ENCODE data around the gene ATP1B1.
A peak's percentile ranks its signal among the peaks of the same experiment; 100 is the strongest.

Gene ATP1B1

GRCh38 chr1:169059421-169059820 lies 47.1 kb upstream of the ATP1B1 start (continued):
- no peak for TF ChIP-seq ZNF16 (tag by site-specific recombination; IDR thresholded peaks at IDR 0.05; ENCODE audit: low read depth)
- TF ChIP-seq TRIM28 (IDR thresholded peaks at IDR 0.05; ENCODE audit: borderline replicate concordance, low read length) = no peak

- ChIA-PET CTCF (interaction anchor here (0.6 kb wide), 1 partner anchor 11 kb away, joined by 3 read pairs; no protein-coding TSS in a partner anchor), POLR2A (interaction anchor here (0.5 kb wide), 1 partner anchor 323 kb away, joined by 3 read pairs; no protein-coding TSS in a partner anchor)
- TF ChIP-seq ZNF692 (tag by site-specific recombination; IDR thresholded peaks at IDR 0.05) (peak; percentile 62), ZNF112 (tag by site-specific recombination; IDR thresholded peaks at IDR 0.05) (no peak), KLF10 (tag by site-specific recombination; IDR thresholded peaks at IDR 0.05) (no peak), REST (tag by site-specific recombination; IDR thresholded peaks at IDR 0.05) (no peak)
- H3K27ac ChIP-seq (ENCODE audit: extremely low read depth, low read depth, low read length) = no peak overlapping the region
- H3K36me3 ChIP-seq (ENCODE audit: control insufficient read depth in 2 of 2, insufficient read depth in 1 of 2, low read length in 2 of 2) = no peaks in the 10 kb centered on the region
- no peak overlapping the region for H3K4me3 ChIP-seq (ENCODE audit: low read depth, low read length)
- H3K4me1 ChIP-seq (ENCODE audit: control insufficient read depth, insufficient read depth, low read length) = 0 out of 2 replicates have a peak, but pooled peaks cover 3% of the 10 kb centered on the region
- no peaks in the 10 kb centered on the region for H3K9me3 ChIP-seq (ENCODE audit: control insufficient read depth, insufficient read depth, low read depth, low read length)
Measured at GRCh38 chr1:169060043-169060722, 46.3 kb upstream of the ATP1B1 start.

- Histone ChIP-seq H3K27ac (ENCODE audit: extremely low read depth, low read depth, low read length) (no peak overlapping the region), H3K4me1 (ENCODE audit: control insufficient read depth, insufficient read depth, low read length) (0 out of 2 replicates have a peak, but pooled peaks cover 3% of the 10 kb centered on the region), H3K36me3 (ENCODE audit: control insufficient read depth in 2 of 2, insufficient read depth in 1 of 2, low read length in 2 of 2) (no peaks in the 10 kb centered on the region), H3K4me3 (ENCODE audit: low read depth, low read length) (no peak overlapping the region), H3K9me3 (ENCODE audit: control insufficient read depth, insufficient read depth, low read depth, low read length) (no peaks in the 10 kb centered on the region)
- ChIA-PET POLR2A (interaction anchor here (1.2 kb wide), 1 partner anchor 45 kb away, joined by 4 read pairs; the partner anchor contains the start of gene ATP1B1), CTCF (interaction anchor here (0.6 to 1.2 kb wide), 2 partner anchors 10 to 621 kb away, joined by 3 read pairs; no protein-coding TSS in a partner anchor)
- TF ChIP-seq ZIC2 (tag by site-specific recombination; IDR thresholded peaks at IDR 0.05) (no peak), ZNF16 (tag by site-specific recombination; IDR thresholded peaks at IDR 0.05; ENCODE audit: low read depth) (no peak), ZNF571 (tag by site-specific recombination; IDR thresholded peaks at IDR 0.05) (no peak), ZNF23 (tag by site-specific recombination; IDR thresholded peaks at IDR 0.05; ENCODE audit: borderline replicate concordance) (no peak), ZBTB10 (tag by site-specific recombination; IDR thresholded peaks at IDR 0.05) (no peak), ZNF561 (tag by site-specific recombination; IDR thresholded peaks at IDR 0.05; ENCODE audit: borderline replicate concordance) (no peak), ZNF132 (tag by site-specific recombination; IDR thresholded peaks at IDR 0.05; ENCODE audit: borderline replicate concordance) (no peak), KLF1 (tag by site-specific recombination; IDR thresholded peaks at IDR 0.05) (no peak), ZNF645 (tag by site-specific recombination; IDR thresholded peaks at IDR 0.05) (no peak), ZNF223 (tag by site-specific recombination; IDR thresholded peaks at IDR 0.05) (no peak), BCL6B (tag by site-specific recombination; IDR thresholded peaks at IDR 0.05) (no peak)
Measured at GRCh38 chr1:169060919-169061639, 45.4 kb upstream of the ATP1B1 start.
